ENCODE results near the gene PLAAT5. TPM values are rescaled to one million over a fixed set of nuclear protein-coding genes. Genes with fewer than 3 reads are reported as not detected.

The PLAAT5 gene
- total and polyA plus RNA-seq, 2 of the 4 experiments (the other 2 are of a cell fraction), result not detected

DNA sequence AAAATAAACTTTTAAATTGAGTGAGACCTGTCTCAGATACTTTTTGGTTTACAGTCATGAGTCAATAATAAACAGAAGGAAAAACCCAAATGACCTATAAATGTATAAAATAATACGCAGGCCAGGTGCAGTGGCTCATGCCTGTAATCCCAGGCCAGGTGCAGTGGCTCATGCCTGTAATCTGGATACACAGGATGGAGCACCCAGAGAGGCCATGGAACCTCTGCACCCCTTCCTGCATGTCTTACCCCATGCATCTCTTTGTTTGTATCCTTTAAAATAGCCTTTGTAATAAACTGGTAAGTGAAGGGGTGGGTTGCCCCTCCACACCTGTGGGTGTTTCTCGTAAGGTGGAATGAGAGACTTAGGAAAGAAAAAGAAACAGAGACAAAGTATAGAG, 36.7 kb upstream of the PLAAT5 start:
- intact Hi-C loops (cut with micrococcal nuclease), result no loop called here
- no peak for ATAC-seq (ENCODE audit: low read depth)

More for the DNA sequence above, 36.7 kb upstream of the PLAAT5 start:
- ChIA-PET POLR2A (ENCODE audit: unreplicated experiment) (no interaction called here), CTCF (no interaction called here)
- no peak for DNase-seq
- dilution Hi-C loops (cut with HindIII; ENCODE audit: low sequenced_read_pairs, unreplicated experiment), result no loop called here
- H3K9ac ChIP-seq (ENCODE audit: low read depth, low read length), result no peak overlapping the region
- no peak overlapping the region for H2BK20ac ChIP-seq (ENCODE audit: low read depth, low read length)
- H3K4me2 ChIP-seq (ENCODE audit: low read depth, low read length), result no peak overlapping the region
- no peak overlapping the region for H3K18ac ChIP-seq (ENCODE audit: low read depth, low read length)
- no peak overlapping the region for H4K5ac ChIP-seq (ENCODE audit: low read depth, low read length)
- in situ Hi-C loops (cut with MboI; ENCODE audit: low sequenced_read_pairs), result no loop called here
- H3K27me3 ChIP-seq (ENCODE audit: control insufficient read depth, insufficient read depth, low read length), result peaks cover 2% of the 10 kb centered on the region
- peaks cover 3% of the 10 kb centered on the region; the same call in 1 of the 2 replicates for H3K9me3 ChIP-seq (ENCODE audit: control insufficient read depth, insufficient read depth, low read length)
- no peak overlapping the region for H2BK15ac ChIP-seq (ENCODE audit: low read depth, low read length)
- WGBS, 2 experiments (ENCODE audit: extremely low coverage in 2 of 2, insufficient read length in 1 of 2), result no CpG with 5 or more reads among the region's 2 CpGs
- BruUV-seq (replicated peaks), result no TSS peak
- H3K56ac ChIP-seq (ENCODE audit: extremely low read depth, insufficient read depth, low read length), result no peak overlapping the region
- no peaks in the 10 kb centered on the region for H3K36me3 ChIP-seq (ENCODE audit: control insufficient read depth, insufficient read depth, low read length)
- no peak overlapping the region for H2BK120ac ChIP-seq (ENCODE audit: low read depth, low read length)
- H2BK5ac ChIP-seq (ENCODE audit: low read depth, low read length, poor library complexity, severe bottlenecking), result no peak overlapping the region
- H3K14ac ChIP-seq (replicated peaks; ENCODE audit: low read depth, low read length), result no peak overlapping the region
- H3K79me1 ChIP-seq (ENCODE audit: low read depth in 1 of 2, low read length in 2 of 2), result no peaks in the 10 kb centered on the region
- H3K9me1 ChIP-seq (ENCODE audit: insufficient read depth, low read length), result no peaks in the 10 kb centered on the region
- H3K4me3 ChIP-seq (ENCODE audit: insufficient read depth, low read depth, low read length), result no peak overlapping the region
- no peak overlapping the region for H2AK9ac ChIP-seq (replicated peaks; ENCODE audit: low read depth, low read length, poor library complexity)
- H2AFZ ChIP-seq (replicated peaks; ENCODE audit: low read length, poor library complexity), result no peak overlapping the region
- H3K4me1 ChIP-seq (ENCODE audit: control insufficient read depth, insufficient read depth, low read length), result 0 out of 2 replicates have a peak, but pooled peaks cover 2% of the 10 kb centered on the region
- no peak overlapping the region for H2AK5ac ChIP-seq (ENCODE audit: low read depth, low read length)
- H4K8ac ChIP-seq (ENCODE audit: low read depth in 2 of 2, low read length in 2 of 2), result no peak overlapping the region
- H4K91ac ChIP-seq (ENCODE audit: insufficient read depth, low read depth, low read length), result no peak overlapping the region
- no peak overlapping the region for H3K23ac ChIP-seq (ENCODE audit: low read depth, low read length)
- TF ChIP-seq POLR2A (IDR thresholded peaks at IDR 0.05; ENCODE audit: low read depth, low read length) (no peak), ELK1 (IDR thresholded peaks at IDR 0.05; ENCODE audit: borderline replicate concordance, low read depth, low read length) (no peak), BHLHE40 (IDR thresholded peaks at IDR 0.05; ENCODE audit: low read depth, low read length) (no peak), USF2 (IDR thresholded peaks at IDR 0.05; ENCODE audit: low read depth, low read length) (no peak), MAFK (IDR thresholded peaks at IDR 0.05; ENCODE audit: low read depth, low read length) (no peak), SMC3 (IDR thresholded peaks at IDR 0.05; ENCODE audit: low read depth, low read length) (no peak), MAZ (IDR thresholded peaks at IDR 0.05; ENCODE audit: borderline replicate concordance, low read depth, low read length) (no peak), CEBPB (IDR thresholded peaks at IDR 0.05; ENCODE audit: low read depth, low read length) (no peak), MXI1 (IDR thresholded peaks at IDR 0.05; ENCODE audit: borderline replicate concordance, low read depth, low read length) (no peak), NFE2L2 (IDR thresholded peaks at IDR 0.05; ENCODE audit: low read depth, low read length) (no peak), RCOR1 (IDR thresholded peaks at IDR 0.05; ENCODE audit: insufficient replicate concordance, low read length) (no peak), RAD21 (IDR thresholded peaks at IDR 0.05; ENCODE audit: low read length) (no peak), CHD1 (IDR thresholded peaks at IDR 0.05; ENCODE audit: low read depth, low read length) (no peak), RFX5 (IDR thresholded peaks at IDR 0.05; ENCODE audit: low read depth, low read length) (no peak), FOS (IDR thresholded peaks at IDR 0.05; ENCODE audit: low read depth, low read length) (no peak)
- TF ChIP-seq, protein P1, sequence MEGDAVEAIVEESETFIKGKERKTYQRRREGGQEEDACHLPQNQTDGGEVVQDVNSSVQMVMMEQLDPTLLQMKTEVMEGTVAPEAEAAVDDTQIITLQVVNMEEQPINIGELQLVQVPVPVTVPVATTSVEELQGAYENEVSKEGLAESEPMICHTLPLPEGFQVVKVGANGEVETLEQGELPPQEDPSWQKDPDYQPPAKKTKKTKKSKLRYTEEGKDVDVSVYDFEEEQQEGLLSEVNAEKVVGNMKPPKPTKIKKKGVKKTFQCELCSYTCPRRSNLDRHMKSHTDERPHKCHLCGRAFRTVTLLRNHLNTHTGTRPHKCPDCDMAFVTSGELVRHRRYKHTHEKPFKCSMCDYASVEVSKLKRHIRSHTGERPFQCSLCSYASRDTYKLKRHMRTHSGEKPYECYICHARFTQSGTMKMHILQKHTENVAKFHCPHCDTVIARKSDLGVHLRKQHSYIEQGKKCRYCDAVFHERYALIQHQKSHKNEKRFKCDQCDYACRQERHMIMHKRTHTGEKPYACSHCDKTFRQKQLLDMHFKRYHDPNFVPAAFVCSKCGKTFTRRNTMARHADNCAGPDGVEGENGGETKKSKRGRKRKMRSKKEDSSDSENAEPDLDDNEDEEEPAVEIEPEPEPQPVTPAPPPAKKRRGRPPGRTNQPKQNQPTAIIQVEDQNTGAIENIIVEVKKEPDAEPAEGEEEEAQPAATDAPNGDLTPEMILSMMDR (conservative IDR thresholded peaks at IDR 0.05; ENCODE audit: low read depth, low read length), result no peak
- no peak overlapping the region for H3K27ac ChIP-seq (ENCODE audit: insufficient read depth, low read length)
- H3K4ac ChIP-seq (ENCODE audit: low read depth, low read length), result no peak overlapping the region
- H4K20me1 ChIP-seq (ENCODE audit: insufficient read depth, low read length), result no peaks in the 10 kb centered on the region
